HepG2 (cell line): ENCODE data around the gene CTDSP1. TPM values are rescaled to one million over a fixed set of nuclear protein-coding genes. Genes with fewer than 3 reads are reported as not detected.

Experiments
- ARNT ChIP-seq: fragments of 450-650 bp; IDR thresholded peaks from 2 replicates; pipeline ENCODE4 v1.6.1; 2017
- ATF4 ChIP-seq, 2 experiments: fragments of 450-650 bp in 1 of 2; sonication (generic) in 1 of 2; formaldehyde crosslinking; IDR thresholded peaks; 2 replicates each; pipeline versions ENCODE4 v1.5.0 to v1.8.0; 2020 to 2022; ENCODE audit warnings: mild to moderate bottlenecking in 1 of 2, missing genetic modification reagents in 1 of 2
- BCL6 ChIP-seq: IDR thresholded peaks from 2 replicates; pipeline ENCODE4 v1.6.1; 2016; ENCODE audit warnings: missing genetic modification reagents, missing compliant biosample characterization
- CTCF ChIP-seq: sonication (generic); formaldehyde crosslinking; IDR thresholded peaks from 2 replicates; pipeline ENCODE4 v1.5.0; 2020; ENCODE audit warnings: mild to moderate bottlenecking, missing genetic modification reagents, moderate library complexity
- PCBP1 ChIP-seq: fragments of 200-400 bp; formaldehyde crosslinking; IDR thresholded peaks from 2 replicates; pipeline ENCODE4 v1.6.1; 2017; ENCODE audit warnings: mild to moderate bottlenecking, low read depth, low read length, borderline replicate concordance
- U2AF2 ChIP-seq: fragments of 200-400 bp; formaldehyde crosslinking; IDR thresholded peaks from 2 replicates; pipeline ENCODE4 v1.6.1; 2017; ENCODE audit warnings: low read depth, mild to moderate bottlenecking, low read length
- ZC3H13 ChIP-seq: sonication (generic); formaldehyde crosslinking; IDR thresholded peaks from 2 replicates; pipeline ENCODE4 v1.8.1; 2023; ENCODE audit warnings: mild to moderate bottlenecking, missing genetic modification reagents, moderate library complexity
- ZC3H4 ChIP-seq: sonication (generic); formaldehyde crosslinking; IDR thresholded peaks from 2 replicates; pipeline ENCODE4 v1.4.0; 2020; ENCODE audit warnings: missing genetic modification reagents, borderline replicate concordance
- ZNF33B ChIP-seq: sonication (generic); formaldehyde crosslinking; IDR thresholded peaks from 2 replicates; pipeline ENCODE4 v1.5.1; 2020; ENCODE audit warnings: mild to moderate bottlenecking, missing genetic modification reagents
- ZNF512B ChIP-seq: sonication (generic); formaldehyde crosslinking; IDR thresholded peaks from 2 replicates; pipeline ENCODE4 v1.5.1; 2020; ENCODE audit warnings: missing genetic modification reagents, mild to moderate bottlenecking, borderline replicate concordance
- ZNF660 ChIP-seq: sonication (generic); formaldehyde crosslinking; IDR thresholded peaks from 2 replicates; pipeline ENCODE4 v1.5.1; 2020; ENCODE audit warnings: mild to moderate bottlenecking, low read depth, missing genetic modification reagents, borderline replicate concordance
- ZNF687 ChIP-seq: sonication (generic); formaldehyde crosslinking; IDR thresholded peaks from 2 replicates; pipeline ENCODE4 v1.5.1; 2020; ENCODE audit warnings: mild to moderate bottlenecking, missing genetic modification reagents, moderate library complexity
- ZNF775 ChIP-seq: sonication (generic); formaldehyde crosslinking; IDR thresholded peaks from 2 replicates; pipeline ENCODE4 v1.4.0; 2020; ENCODE audit warnings: missing genetic modification reagents, mild to moderate bottlenecking, moderate library complexity, borderline replicate concordance
- ZSCAN21 ChIP-seq: sonication (generic); formaldehyde crosslinking; IDR thresholded peaks from 2 replicates; pipeline ENCODE4 v1.8.0; 2022; ENCODE audit warnings: mild to moderate bottlenecking, missing genetic modification reagents, moderate library complexity, borderline replicate concordance
- ZXDC ChIP-seq: sonication (generic); formaldehyde crosslinking; IDR thresholded peaks from 2 replicates; pipeline ENCODE4 v1.5.0; 2020; ENCODE audit warnings: mild to moderate bottlenecking, missing genetic modification reagents
- polyA plus RNA-seq, 8 experiments: library from polyadenylated mRNA; depleted of rRNA in 3 of 8; stranded (reverse) in 7 of 8; unstranded in 1 of 8; fragments of >200 nt; fragmentation: Illumina TruSeq in 4 of 8; extraction: Trizol in 4 of 8; gene quantifications; 2 replicates each; pipeline versions ENCODE4 v1.2.1 to v1.2.3, GENCODE V29; 2011 to 2016; ENCODE audit warnings: low read depth in 4 of 8, missing spikeins in 1 of 8, mixed read lengths in 1 of 8; ENCODE audit not compliant: insufficient read depth in 1 of 8
- total RNA-seq, 5 experiments: library from RNA; depleted of rRNA; stranded (reverse); fragments of >200 nt; fragmentation: Illumina TruSeq; extraction: Trizol; gene quantifications; 2 replicates each; pipeline ENCODE4 v1.2.3, GENCODE V29; 2016; ENCODE audit warnings: low read depth in 1 of 5

The CTDSP1 gene
- total and polyA plus RNA-seq, 2 of the 13 experiments (the other 11 are each of a cell fraction or from before 2014, with no cell fraction given) = 91.0 to 268 TPM

- TF ChIP-seq ZNF512B (CRISPR knock-in tag) (no peak), ZNF660 (CRISPR knock-in tag) (no peak), CTCF (CRISPR knock-in tag) (peak; percentile 59), ZNF687 (peak; percentile 73), ARNT (no peak), PCBP1 (no peak), BCL6 (peak; percentile 59), ZNF33B (CRISPR knock-in tag) (no peak), ATF4 (CRISPR knock-in tag; IDR thresholded peaks at IDR 0.05) (peak in 1 of 2 experiments; percentile 29; a peak in 1 of 4 replicates), ZC3H13 (CRISPR knock-in tag) (no peak), U2AF2 (no peak), ZSCAN21 (peak; percentile 87), ZXDC (peak; percentile 66; the same call in 1 of the 2 replicates), ZC3H4 (CRISPR knock-in tag) (peak; percentile 82; the same call in 1 of the 2 replicates), ZNF775 (CRISPR knock-in tag) (no peak)
Measured at GRCh38 chr2:218399391-218400166, at the start of gene CTDSP1 (continued).
